Endothelial cell of umbilical vein (primary cell): ENCODE data around the gene SFR1.

Source experiments
- CTCF ChIP-seq, 2 donors: IDR thresholded peaks; 1 replicate in 1 of 2; 2 replicates in 1 of 2; pipeline ENCODE4 v1.5.1; 2011; ENCODE audit warnings: low read length in 2 of 2, mild to moderate bottlenecking in 2 of 2, moderate library complexity in 2 of 2, control low read depth in 1 of 2, inconsistent platforms in 1 of 2, low read depth in 1 of 2; ENCODE audit not compliant: insufficient read depth in 1 of 2; ENCODE audit errors: extremely low read depth in 1 of 2
- MYC ChIP-seq: IDR thresholded peaks from one replicate; pipeline ENCODE4 v1.6.1; 2011; ENCODE audit warnings: mild to moderate bottlenecking, low read depth, low read length

GRCh38 chr10:104085801-104086400 lies 36.1 kb upstream of the SFR1 start, which contains the start of gene COL17A1:
- TF ChIP-seq MYC = no peak
- no peak for TF ChIP-seq CTCF (IDR thresholded peaks at IDR 0.05; ENCODE audit: extremely low read depth in 1 of 2, insufficient read depth in 1 of 2, low read depth in 1 of 2, low read length in 2 of 2)
